Fibroblast of skin of scalp (primary cell): ENCODE measurements around the gene MTMR2. TPM values are rescaled to one million over a fixed set of nuclear protein-coding genes. Genes with fewer than 3 reads are reported as not detected.
A peak's percentile ranks its signal among the peaks of the same experiment; 100 is the strongest.

Experiments used
- DNase-seq: peaks from one replicate; pipeline ENCODE4 v3.0.0-alpha.2; 2013
- polyA plus RNA-seq, 2 experiments: library from polyadenylated mRNA; unstranded; fragments of 120-200 nt; gene quantifications; one replicate each; pipeline ENCODE4 v1.2.1, GENCODE V29; 2013; ENCODE audit not compliant: insufficient read length in 2 of 2

MTMR2 gene
- polyA plus RNA-seq (2013, experiment 1 of 2; ENCODE audit: insufficient read length), result 56.7 TPM
- polyA plus RNA-seq (2013, experiment 2 of 2; ENCODE audit: insufficient read length), result 61.4 TPM

DNA sequence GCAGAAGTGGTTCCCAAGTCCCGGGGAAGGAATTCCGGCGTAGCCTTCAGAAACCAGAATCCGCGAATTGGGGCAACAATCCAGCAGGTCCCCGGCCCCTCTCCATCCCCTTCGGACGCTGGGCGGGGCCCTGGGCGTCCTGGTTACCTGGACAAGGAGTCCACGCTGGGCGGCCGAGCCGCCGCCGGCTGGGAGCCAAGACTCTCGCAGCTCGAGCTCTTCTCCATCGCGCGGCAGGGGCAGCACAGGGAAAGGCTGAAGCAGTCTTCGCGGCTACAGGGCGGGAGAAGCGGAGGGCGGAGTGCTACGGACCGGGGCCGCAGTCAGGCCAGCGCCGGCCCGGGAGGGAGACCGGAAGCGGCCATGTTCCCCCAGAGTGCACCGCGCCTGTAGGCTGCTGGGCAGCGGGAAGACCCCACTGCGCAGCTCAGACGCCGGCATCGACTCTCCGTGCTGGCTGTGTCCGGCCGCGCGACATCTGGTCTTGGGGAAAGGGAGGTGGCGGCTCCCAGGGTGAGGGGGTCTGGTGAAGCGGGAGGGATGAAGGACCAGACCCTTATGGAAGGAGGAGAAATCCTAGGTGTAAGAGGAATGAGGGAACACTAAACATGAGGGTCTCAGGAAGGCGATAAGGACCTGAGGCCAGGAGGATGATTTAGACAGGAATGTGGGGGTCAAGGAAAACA, at the start of gene MTMR2:
TSS of gene MTMR2 (minus strand) at position 380 of the 686 bp plus-strand sequence. CDS start at position 227, 153 bp downstream.
- peak; percentile 78 for DNase-seq

DNA sequence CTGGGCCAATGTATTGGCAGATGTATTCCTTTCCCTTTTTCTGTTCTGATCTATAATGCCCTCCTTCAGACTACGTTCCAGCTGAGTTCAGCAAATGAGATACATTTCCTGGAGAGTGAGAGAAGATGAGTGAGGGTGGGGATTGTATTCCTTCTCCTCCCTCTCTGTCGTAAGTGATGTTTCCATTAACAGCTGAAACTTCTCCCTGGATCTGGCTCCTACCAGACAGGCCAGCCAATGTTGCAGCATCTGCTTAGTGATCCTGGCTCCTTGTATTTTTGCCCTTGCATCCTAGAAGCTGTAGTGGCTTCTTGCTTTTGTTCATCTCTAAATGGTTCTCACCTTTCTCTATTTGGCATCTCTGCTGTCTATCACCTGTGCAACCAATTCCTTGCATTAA, 48.2 kb upstream of the MTMR2 start:
- DNase-seq, result no peak

DNA sequence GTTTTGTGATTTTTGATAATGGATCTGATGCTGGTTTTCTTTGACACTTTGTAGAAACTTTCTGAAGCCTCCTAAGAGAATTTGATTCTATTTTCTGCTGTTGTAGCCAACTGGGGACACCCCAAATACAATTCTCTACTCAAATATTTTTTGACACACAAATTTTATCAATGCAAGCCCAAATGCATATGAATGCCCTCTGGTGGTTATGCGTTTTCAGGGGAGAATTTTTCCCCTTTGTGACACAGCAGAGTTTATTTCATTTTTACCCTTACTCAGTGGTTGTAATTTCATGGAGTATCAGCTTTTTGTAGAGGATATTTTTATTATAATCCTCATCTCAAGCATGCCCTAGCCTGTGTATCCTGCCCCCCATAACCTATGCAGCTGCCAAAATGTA, 44.7 kb upstream of the MTMR2 start:
- peak; percentile 12 for DNase-seq

DNA sequence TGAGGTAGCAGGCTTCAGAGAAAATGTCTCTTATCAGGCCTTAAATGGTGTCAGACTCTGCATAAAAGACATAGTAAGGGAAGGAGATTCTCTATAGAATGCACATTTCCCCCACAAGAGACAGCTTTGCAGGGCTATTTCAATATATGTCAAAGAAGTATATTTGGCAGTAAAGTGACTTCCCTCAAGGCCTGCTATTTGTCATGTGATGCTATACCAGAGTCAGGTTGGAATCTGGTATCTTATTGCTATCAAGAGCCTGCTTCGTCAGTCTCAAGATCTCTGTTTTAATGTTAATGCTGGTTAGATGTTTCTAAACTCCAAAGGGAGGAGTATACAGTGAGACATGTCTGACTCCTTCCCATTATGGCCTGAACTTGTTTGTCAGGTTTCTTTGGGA, 40.4 kb upstream of the MTMR2 start:
- no peak for DNase-seq

DNA sequence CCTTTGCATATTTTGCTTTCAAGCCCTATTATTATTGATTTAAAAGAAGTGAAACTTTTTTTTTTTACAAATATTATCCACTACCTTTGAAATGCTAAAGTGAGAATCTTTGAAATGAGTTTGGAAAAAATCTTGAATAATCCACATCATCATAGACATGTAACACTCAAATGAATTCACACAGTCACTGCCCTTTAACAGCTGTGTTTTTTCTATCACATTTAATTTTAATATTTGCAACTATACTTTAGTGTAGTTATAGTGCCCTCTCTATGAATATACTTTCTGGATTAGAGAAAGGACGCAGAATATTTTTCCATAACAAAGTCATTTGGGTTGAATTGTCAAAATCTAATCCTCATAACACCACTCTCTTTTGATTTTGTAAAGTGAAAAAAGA, 37.9 kb upstream of the MTMR2 start:
- no peak for DNase-seq

DNA sequence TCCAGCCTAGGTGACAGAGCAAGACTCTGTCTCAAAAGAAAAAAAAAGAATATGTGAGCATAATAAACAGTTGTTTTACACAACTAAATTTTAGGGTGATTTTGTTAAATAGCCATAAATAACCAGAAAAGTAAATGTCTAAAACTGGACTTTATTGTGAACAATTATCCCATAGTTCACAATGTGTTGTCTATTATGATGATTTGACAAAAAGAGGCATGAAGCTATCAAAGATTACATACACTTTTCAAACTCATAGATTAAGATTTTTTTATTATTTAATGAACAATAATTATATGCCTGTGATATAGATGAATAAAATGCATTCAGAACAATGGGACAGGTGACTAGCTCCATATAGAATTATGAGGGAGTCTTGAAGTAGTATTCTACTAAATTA, 27.0 kb upstream of the MTMR2 start:
- DNase-seq, result no peak

DNA sequence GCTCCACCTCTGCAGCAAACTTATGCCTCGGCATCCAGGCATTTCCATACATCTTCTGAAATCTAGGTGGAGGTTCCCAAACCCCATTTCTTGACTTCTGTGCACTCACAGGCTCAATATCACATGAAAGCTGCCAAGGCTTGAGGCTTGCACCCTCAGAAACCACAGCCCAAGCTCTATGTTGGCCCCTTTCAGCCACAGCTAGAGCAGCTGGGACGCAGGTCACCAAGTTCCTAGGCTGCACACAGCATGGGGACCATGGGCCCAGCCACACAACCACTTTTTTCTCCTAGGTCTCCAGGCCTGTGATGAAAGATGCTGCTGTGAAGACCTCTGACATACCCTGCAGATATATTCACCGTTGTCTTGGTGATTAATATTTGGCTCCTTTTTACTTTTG, 24.7 kb upstream of the MTMR2 start:
- DNase-seq, result no peak

DNA sequence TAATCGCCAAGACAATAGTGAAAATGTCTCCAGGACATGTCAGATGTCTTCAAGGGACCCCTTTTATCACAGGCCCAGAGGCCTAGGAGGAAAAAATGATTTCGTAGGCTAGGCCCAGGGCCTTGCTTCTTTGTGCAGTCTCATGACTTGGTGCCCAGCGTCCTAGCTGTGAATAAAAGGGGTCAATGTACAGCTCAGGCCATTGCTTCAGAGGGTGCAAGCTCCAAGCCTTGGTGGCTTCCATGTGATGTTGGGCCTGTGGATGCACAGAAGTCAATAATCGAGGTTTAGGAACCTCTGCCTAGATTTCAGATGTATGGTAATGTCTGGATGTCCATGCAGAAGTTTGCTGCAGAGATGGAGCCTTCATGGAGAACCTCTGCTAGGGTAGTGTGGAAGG, 20.7 kb upstream of the MTMR2 start:
- DNase-seq, result no peak

DNA sequence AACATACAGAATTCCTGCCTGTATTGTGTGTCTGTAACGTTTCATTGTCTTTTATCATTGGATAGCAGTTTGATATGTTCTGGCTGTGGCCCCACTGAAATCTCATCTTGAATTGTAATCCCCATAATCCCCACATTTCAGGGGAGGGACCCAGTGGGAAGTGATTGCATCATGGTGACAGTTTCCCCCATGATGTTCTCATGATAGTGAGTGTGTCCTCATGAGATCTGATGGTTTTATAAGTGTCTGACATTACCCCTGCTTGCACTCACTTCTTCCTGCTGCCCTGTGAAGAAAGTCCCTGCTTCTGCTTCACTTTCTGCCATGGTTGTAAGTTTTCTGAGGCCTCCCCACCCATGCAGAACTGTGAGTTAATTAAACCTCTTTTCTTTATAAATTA, 19.6 kb upstream of the MTMR2 start:
- DNase-seq, result no peak

DNA sequence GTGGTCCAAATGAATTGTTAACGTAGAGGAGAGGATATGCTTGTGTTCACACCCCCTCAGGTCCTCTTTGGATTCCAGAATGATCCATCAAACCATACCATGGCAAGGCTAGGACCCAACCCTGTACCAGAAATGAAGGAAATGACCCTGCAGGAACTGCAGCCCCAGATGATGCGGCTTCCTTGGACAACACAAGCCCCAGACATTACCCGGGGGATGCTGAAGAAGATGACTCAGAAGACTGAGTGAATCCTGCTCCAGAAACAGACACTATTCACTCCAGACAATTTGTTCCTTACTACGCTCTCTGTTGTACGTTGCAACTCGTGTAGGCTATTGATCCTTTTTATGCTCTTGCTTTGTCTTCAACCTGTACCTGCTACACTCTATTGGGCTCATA, 15.2 kb upstream of the MTMR2 start:
- DNase-seq, result peak; percentile 22

DNA sequence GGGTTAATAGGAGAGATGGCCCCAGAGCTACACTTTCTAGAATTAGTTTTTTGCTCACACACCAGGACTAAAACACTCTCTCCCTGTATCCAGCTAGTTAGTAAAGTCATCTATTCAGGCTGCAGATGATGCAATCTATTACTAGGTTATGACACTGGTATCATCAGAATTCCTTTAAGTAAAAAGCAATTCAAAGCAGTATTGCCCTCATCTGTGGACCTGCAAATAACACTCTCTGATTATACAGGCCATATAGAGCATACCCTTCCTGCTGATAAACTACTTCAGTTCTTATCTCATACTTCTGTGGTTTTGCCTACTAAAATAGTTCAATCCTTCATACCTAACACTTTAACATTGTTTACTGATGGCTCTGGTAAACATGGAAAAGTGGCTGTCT, 13.5 kb upstream of the MTMR2 start:
- DNase-seq, result peak; percentile 43

DNA sequence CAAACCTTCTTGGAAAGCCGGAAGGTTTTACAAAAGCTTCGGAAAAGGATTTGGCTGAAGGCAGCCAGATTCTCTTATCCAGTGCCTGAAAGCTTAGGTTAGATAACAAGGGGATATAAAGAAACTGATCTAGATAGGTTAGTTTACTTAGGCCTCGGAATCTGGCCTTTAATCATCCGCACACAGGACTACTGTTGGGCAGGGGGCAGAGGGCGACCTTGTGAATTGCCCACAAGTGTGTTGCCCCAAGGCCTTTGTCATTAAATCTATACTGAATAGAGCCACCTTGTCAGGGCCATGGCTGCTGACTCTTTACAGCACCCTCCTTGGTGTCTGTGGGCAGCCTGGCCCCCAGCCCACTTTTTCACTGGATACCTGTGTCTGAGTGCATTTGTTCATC, 9.7 kb upstream of the MTMR2 start:
- DNase-seq, result no peak

DNA sequence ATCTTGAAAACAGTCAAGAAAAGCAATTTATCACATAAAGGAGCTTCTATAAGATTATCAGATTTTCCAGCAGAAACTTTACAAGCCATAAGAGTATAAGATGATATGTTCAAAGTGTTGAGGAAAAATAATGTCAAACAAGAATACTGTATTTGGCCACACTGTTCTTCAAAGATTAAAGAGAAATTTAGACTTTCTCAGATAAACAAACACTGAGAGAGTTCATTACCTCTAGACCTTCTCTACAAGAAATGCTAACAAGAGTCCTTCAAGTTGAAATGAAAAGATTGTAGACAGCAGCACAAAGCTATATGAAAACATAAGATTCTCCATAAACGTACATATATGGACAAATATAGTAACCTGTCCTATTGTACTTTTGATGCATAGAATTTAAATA, 8.0 kb upstream of the MTMR2 start:
- DNase-seq, result no peak

DNA sequence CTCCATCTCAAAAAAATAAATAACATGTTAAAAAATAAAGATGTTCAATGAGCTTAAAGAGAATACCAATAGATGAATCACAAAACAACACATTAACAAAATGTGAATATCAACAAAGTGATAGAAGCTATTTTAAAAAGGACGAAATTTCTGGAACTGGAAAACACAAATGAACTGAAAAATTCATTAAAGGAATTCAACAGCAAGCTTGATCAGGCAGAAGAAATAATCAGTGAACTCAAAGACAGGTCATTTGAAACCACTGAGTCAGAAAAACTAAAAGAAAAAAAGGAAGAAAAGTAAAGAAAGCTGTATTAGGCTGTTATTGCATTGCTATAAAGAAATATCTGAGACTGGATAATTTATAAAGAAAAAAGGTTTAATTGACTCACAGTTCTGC, 7.0 kb upstream of the MTMR2 start:
- no peak for DNase-seq

DNA sequence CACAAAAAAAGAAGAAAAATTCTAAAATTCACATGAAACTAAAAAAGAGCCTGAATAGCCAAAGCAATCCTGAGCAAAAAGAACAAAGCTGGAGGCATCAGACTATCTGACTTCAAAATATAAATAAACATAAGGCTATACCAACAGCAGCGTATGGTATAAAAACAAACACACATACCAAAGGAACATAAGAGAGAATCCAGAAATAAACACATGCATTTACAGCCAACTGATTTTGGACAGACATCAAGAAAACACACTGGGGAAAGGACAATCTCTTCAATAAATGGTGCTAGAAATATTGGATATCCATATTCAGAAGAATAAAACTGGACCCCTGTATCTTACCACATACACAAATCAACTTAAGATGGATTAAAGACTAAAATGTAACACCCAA, 2.8 kb upstream of the MTMR2 start:
- no peak for DNase-seq

DNA sequence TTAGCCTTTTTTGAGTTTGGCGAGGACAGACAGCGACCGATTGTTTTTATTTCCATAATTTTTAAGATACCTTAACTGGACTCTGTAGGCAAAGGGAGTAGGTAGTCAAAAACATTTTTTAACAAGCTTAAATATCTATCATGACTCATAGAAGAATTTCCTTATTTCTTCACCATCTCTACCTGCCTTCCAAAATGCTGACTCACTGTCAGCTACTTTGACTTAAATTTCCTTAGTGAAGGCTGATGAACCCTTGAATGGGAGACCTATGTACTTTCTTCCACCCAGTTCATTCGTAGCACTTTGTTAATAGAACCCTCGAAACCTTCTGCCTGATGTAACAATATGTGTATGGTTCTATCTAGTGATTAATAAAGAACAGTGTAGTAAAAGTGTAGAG, 1.1 kb upstream of the MTMR2 start:
- DNase-seq, result no peak

DNA sequence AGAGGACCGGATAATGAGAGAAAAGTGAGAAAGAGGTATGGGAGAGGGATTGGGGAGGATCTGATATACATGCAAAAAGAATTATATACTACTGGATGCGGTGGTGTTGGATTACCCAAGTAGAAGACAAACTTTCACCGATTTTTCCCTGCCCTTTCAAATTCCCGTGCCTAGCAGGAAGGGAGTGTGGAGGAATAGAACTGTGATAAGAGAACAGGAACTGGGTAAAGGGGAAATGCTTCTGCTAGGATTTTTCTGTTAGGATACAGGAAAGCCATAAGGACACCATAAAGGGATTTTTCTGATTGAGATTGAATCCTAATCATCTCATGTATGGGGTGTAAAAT, 480 bp upstream of the MTMR2 start:
- DNase-seq, result peak; percentile 33

DNA sequence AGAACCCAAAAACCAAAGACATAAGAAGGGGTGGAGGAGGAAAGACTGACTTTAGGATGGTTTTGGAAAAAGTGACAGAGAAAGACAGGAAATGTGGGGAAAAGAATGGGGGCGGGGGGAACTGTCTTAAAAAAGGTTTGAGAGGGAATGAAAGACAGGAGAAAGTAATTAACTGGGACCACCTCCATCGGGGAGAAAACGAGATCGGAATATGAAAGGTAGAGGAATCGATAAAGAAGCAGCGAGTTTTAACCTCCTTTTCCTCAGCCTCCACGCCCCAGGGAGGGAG, 524 bp downstream of the MTMR2 start:
- DNase-seq, result peak; percentile 24

DNA sequence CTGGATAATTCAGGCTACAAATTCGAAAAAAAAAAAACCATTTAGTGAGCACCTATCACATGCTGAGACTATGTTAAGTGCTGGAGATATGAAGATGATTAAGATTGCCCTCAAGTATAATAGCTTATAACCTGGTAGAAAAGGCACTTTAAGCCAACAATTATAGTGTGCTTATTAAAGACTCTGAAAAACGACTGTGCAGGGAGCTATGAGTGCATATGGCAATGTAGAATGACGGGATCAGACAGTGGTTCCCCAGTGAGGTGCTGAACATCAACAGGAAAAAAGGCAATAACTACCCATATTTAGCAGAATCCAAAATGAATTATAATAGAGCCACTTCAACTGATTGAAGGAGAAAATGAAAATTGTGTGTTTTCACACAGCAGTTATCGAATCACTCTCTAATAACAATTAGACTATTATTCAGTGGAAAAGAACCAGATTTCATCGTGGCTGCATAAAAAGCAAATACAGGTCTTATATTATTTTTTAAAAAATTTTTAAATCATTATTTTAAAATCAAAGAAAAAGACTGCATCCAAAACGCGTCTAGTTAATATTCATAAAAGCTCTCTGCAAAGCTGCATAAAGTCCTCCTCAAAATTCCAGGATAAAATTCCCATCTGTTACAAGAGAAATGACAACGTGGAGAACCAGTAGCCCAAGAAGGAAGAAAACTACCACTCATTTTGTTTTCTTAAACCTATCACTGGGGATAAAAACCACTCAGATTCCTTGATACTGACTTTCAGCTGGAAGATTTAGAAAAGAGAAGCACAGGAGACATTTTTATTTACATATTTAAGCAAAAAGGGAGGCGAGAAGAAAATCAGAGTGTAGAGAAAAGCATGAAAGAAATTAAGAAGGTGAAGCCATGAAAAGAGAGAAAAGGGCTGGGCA, 1.1 kb downstream of the MTMR2 start:
- peak; percentile 12 for DNase-seq

DNA sequence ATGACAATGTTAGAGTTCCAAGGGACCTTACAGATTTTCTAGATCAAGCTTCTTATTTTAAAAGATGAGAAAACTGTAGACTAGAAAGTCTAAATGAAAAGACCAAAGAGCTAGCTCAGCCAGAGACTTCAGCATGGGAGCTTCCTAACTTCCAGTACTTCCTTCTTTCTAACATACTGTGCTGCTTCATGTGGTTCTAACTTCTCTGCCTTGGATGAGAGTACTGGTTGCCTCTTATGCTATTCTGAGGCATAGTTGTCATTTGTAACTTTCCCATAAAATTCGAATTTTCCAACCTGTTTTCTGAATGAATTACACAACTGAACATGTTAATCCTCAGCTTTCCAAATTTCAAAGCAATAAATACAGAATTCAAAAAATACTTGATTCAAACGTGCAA, 1.8 kb downstream of the MTMR2 start:
- DNase-seq, result no peak

DNA sequence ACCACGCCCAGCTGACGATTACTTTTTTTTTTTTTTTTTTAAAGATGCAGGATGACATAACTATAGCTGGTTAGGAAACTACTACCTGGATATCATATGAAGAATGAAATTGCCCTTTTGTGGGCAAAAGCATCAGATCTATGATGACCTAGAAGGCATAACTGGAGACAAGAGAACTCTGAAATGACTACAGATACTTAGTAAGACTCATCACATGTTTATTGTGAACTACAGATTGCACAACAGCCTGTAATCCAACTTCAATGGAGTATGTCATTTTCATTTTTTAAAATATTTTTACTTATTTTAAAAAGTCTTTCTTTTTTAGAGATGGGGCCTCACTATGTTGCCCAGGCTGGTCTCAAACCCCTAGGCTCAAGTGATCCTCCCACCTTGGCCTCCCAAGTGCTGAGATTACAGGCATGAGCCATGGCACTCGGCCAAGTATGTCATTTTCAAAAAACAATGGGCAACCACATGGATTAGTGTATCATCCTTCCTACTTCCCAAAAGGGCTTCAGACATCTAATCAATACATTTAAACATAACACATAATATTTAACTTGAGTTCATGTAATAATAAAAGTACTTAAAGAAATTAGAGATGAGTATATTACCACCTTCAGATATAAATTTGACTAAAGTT, 3.3 kb downstream of the MTMR2 start:
- no peak for DNase-seq

DNA sequence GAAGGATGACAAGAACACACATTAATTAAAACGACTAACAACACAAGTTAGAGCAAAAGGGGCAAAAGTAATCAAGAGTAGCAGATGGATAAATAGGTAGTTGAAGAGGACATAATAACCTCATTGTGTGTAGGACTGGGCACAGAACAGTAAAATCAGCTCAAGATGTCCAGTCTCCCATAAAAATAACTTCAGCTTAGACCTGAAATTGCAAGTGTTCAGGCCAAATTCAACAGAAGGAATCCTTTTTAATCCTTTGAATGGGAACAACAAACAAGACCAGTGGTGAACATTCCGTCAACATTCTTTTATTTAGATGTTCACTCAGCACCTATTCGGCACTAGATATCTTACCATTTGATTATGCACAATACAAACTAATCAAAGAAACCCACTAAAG, 4.4 kb downstream of the MTMR2 start:
- no peak for DNase-seq

DNA sequence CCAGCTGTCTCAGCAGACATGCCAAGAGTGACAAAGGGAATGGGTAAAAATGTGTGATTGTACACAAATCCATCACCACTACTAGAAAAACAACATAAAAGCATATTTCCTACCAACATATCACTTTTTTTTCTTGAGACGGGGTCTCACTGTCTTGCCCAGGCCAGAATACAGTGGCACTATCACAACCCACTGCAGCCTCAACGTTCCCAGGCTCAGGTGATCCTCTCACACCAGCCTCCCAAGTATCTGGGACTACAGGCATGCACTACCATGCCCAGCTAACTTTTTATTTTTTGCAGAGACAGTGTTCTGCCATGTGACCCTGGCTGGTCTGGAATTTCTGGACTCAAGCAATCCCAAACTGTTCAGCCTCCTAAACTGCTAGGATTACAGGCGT, 5.2 kb downstream of the MTMR2 start:
- no peak for DNase-seq

DNA sequence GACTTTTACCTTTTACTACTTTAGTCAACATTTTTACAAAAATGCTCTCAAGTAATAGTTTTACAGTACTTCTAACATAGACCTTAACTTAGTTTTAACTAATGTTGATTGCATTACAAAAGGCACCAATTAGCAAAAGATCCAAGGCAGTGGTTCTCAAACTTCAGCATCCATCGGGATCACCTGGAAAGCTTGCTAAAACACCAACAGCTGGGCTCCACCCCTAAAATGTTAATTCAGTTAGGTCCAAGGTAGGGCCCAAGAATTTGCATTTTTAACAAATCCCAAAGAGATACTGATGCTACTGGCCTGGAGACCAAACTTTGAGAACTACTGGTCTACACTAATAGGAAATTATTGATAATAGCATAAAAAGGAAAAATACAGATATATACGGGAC, 5.9 kb downstream of the MTMR2 start:
- no peak for DNase-seq
